Measurements from ENCODE around the gene LEMD1. TPM values are rescaled to one million over a fixed set of nuclear protein-coding genes. Genes with fewer than 3 reads are reported as not detected.
"Not testable (repeated sequence)": the region's sequence is repeated elsewhere in the genome, so short reads cannot be mapped to it uniquely, and the experiment has no call there.

Gene LEMD1
- total RNA-seq, 1 donor from 2014 or later = not detected

DNA sequence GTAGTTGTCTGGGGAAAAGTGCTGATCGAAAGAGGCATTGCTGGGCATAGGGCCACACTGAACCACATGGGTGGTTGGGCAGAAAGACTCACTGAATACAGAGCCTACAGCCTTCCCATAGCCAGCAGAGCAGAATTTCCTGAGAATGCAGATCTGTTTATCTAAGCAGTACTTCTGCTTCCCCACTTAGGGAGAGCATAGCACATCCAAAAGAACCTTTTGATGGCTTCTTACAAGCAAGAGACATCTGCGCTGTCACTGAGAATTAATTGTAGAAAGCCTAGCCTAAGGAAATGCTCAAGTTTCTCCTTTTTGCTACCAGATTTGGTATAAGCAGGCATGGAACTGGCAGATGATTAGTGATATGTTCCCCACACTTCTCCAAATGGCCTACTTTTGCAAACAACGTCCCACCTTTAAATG lies 52.1 kb downstream of the LEMD1 start:
- no peak overlapping the region for H3K4me3 Mint-ChIP-seq (ENCODE audit: unreplicated experiment)
- H3K4me1 Mint-ChIP-seq (ENCODE audit: low read depth) = peaks cover 58% of the 10 kb centered on the region
- DNase-seq (ENCODE audit: low spot score) = no peak
- H3K9me3 Mint-ChIP-seq (ENCODE audit: low read depth) = peaks cover 5% of the 10 kb centered on the region
- no peaks in the 10 kb centered on the region for H3K27me3 Mint-ChIP-seq (ENCODE audit: low read depth)
- H3K36me3 Mint-ChIP-seq (ENCODE audit: low read depth) = peaks cover 2% of the 10 kb centered on the region
- TF ChIP-seq, protein P1, sequence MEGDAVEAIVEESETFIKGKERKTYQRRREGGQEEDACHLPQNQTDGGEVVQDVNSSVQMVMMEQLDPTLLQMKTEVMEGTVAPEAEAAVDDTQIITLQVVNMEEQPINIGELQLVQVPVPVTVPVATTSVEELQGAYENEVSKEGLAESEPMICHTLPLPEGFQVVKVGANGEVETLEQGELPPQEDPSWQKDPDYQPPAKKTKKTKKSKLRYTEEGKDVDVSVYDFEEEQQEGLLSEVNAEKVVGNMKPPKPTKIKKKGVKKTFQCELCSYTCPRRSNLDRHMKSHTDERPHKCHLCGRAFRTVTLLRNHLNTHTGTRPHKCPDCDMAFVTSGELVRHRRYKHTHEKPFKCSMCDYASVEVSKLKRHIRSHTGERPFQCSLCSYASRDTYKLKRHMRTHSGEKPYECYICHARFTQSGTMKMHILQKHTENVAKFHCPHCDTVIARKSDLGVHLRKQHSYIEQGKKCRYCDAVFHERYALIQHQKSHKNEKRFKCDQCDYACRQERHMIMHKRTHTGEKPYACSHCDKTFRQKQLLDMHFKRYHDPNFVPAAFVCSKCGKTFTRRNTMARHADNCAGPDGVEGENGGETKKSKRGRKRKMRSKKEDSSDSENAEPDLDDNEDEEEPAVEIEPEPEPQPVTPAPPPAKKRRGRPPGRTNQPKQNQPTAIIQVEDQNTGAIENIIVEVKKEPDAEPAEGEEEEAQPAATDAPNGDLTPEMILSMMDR (IDR thresholded peaks at IDR 0.05) = no peak
- H3K27ac Mint-ChIP-seq (ENCODE audit: unreplicated experiment) = peak overlapping the region; percentile 33

DNA sequence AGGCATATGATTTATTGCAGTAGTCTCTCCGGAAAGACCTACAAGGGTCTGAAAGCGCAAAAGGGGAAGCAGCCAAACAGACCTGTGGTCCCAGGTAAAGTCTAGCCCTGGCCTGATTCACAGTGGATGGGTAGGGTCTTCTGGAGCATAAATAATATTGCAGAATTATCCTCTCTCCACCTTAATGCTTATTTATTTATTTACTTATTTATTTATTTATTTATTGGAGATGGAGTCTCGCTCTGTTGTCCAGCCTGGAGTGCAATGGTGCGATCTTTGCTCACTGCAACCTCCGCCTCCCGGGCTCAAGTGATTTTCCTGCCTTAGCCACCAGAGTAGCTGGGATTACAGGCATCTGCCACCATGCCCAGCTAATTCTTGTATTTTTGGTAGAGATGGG lies 53.4 kb downstream of the LEMD1 start:
- TF ChIP-seq, protein P1 (IDR thresholded peaks at IDR 0.05) = no peak
- no peak for DNase-seq (ENCODE audit: low spot score)
- Mint-ChIP-seq H3K27ac (ENCODE audit: unreplicated experiment) (no peak overlapping the region), H3K27me3 (ENCODE audit: low read depth) (no peaks in the 10 kb centered on the region), H3K4me3 (ENCODE audit: unreplicated experiment) (no peak overlapping the region), H3K36me3 (ENCODE audit: low read depth) (peaks cover 2% of the 10 kb centered on the region), H3K4me1 (ENCODE audit: low read depth) (peaks cover 46% of the 10 kb centered on the region), H3K9me3 (ENCODE audit: low read depth) (peaks cover 5% of the 10 kb centered on the region)

DNA sequence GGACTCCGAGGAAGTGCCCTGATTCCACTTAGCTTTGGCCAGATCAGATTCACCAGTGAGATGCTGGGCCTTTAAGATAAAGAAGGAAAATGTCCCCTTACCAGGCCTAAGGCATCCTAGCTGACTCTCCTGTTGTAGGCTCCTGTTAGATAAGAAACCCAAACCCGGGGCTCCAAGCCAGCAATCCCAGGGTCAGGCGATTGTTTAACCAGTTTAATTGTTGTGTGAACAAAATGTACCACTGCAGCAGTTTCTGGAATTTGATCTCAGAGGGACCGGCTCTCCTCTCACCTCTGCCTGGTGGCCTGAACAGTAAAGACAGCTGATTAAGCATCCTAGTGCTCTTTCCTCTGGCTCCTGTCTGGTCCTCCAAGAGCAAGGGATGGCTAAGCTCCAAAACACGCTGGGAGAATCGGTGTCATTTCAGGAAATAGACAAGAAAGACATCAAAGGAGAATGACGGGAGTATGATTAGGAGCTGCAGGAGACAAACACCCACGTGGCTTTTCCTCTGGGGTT lies 55.9 kb downstream of the LEMD1 start:
- no peaks in the 10 kb centered on the region for H3K9me3 Mint-ChIP-seq (ENCODE audit: low read depth)
- peaks cover 26% of the 10 kb centered on the region for H3K4me1 Mint-ChIP-seq (ENCODE audit: low read depth)
- peaks cover under 1% of the 10 kb centered on the region for H3K27me3 Mint-ChIP-seq (ENCODE audit: low read depth)
- no peak overlapping the region for H3K4me3 Mint-ChIP-seq (ENCODE audit: unreplicated experiment)
- no peak overlapping the region for H3K27ac Mint-ChIP-seq (ENCODE audit: unreplicated experiment)
- TF ChIP-seq, protein P1 (IDR thresholded peaks at IDR 0.05) = no peak
- H3K36me3 Mint-ChIP-seq (ENCODE audit: low read depth) = no peaks in the 10 kb centered on the region
- no peak for DNase-seq (ENCODE audit: low spot score)

DNA sequence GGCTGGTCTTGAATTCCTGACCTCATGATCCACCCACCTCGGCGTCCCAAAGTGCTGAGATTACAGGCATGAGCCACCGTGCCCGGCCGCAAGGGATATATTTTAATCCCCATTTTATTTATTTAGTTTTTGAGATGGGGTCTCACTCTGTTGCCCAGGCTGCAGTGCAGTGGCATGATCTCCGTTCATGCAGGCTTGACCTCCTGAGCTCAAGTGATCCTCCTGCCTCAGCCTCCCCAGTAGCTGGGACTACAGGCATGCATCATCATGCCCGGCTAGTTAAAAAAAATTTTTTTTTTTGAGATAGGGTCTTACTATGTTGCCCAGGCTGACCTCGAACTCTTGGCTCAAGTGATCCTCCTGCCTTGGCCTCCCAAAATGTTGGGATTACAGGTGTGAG lies 56.8 kb downstream of the LEMD1 start:
- H3K36me3 Mint-ChIP-seq (ENCODE audit: low read depth); H3K27ac Mint-ChIP-seq (ENCODE audit: unreplicated experiment); H3K9me3 Mint-ChIP-seq (ENCODE audit: low read depth); H3K27me3 Mint-ChIP-seq (ENCODE audit: low read depth); H3K4me3 Mint-ChIP-seq (ENCODE audit: unreplicated experiment); DNase-seq (ENCODE audit: low spot score): not testable (repeated sequence)
- peaks cover 19% of the 10 kb centered on the region for H3K4me1 Mint-ChIP-seq (ENCODE audit: low read depth)

DNA sequence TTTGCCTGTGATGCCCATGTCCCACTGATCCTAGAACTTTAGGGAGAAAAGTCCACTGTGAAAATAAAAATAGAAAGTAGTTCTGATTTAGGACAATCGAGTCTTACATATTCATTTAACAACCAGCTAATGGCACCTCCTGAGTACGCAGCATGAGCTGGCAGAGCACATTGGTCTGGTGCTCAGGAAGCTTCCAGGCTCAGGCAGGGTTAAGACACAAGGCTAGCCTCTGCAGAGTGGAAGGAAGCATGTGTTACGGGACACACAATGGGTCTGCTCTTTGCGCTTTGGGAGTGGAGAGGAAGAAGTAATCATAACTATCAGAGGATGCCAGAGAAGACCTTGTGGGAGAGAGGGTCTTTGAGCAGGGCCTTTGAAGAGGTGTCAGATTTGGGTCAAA lies 61.0 kb downstream of the LEMD1 start:
- peaks cover 3% of the 10 kb centered on the region for H3K4me1 Mint-ChIP-seq (ENCODE audit: low read depth)
- H3K27ac Mint-ChIP-seq (ENCODE audit: unreplicated experiment) = no peak overlapping the region
- DNase-seq (ENCODE audit: low spot score) = no peak
- H3K36me3 Mint-ChIP-seq (ENCODE audit: low read depth) = no peaks in the 10 kb centered on the region
- peaks cover 3% of the 10 kb centered on the region for H3K27me3 Mint-ChIP-seq (ENCODE audit: low read depth)
- TF ChIP-seq, protein P1 (IDR thresholded peaks at IDR 0.05) = no peak
- no peak overlapping the region for H3K4me3 Mint-ChIP-seq (ENCODE audit: unreplicated experiment)
- H3K9me3 Mint-ChIP-seq (ENCODE audit: low read depth) = no peaks in the 10 kb centered on the region

Data from chondrocyte (in vitro differentiated cells).